A375 (cell line): ENCODE data around the gene CACNB3. TPM values are rescaled to one million over a fixed set of nuclear protein-coding genes. Genes with fewer than 3 reads are reported as not detected.

Experiments
- small RNA-seq: library from RNA; depleted of rRNA; stranded (forward); fragments of <200 nt; gene quantifications from one replicate; pipeline ENCODE3, GENCODE V24; 2014
- total RNA-seq: library from RNA; depleted of rRNA; stranded (reverse); fragments of >200 nt; shearing (Covaris generic); gene quantifications from 2 replicates; pipeline ENCODE4 v1.2.3, GENCODE V29; 2014; rRNA removed

The CACNB3 gene
- total RNA-seq: 15.7 and 22.7 TPM in 2 replicates

GRCh38 chr12:48817873-48818830 is at the start of gene CACNB3:
CACNB3 (plus strand) TSS chr12:48818496; CDS start chr12:48818930, 434 bp downstream.

GRCh38 chr12:48788854-48789775 is 29.2 kb upstream of the CACNB3 start, which contains the start of gene ADCY6:
ADCY6 (minus strand) TSS chr12:48789089; CDS start chr12:48783434, 5,655 bp downstream.

GRCh38 chr12:48851883-48852733 is 33.8 kb downstream of the CACNB3 start, which contains the start of gene DDX23:
DDX23 (minus strand) TSS chr12:48852163; CDS start chr12:48845782, 6,381 bp downstream.

GRCh38 chr12:48865281-48866051 is 47.2 kb downstream of the CACNB3 start, which contains the start of gene RND1:
RND1 (minus strand) TSS chr12:48865870; CDS start chr12:48865767, 103 bp downstream.

Small RNA genes within 50 kb of the gene (small RNA-seq; reads per million reads assigned to genes)
- gene MIR4701 (not detected), gene RF00019 (not detected)

Other genes with a start within 250 kb of the CACNB3 start
- gene LALBA, start 248.4 kb upstream of the CACNB3 start, total RNA-seq: not detected in 2 replicates
- 34.8 and 57.1 TPM in 2 replicates for gene KANSL2, start 136.3 kb upstream of the CACNB3 start, total RNA-seq
- 37.8 and 41.5 TPM in 2 replicates for gene CCNT1, start 101.8 kb upstream of the CACNB3 start, total RNA-seq
- 22.6 and 23.9 TPM in 2 replicates for gene ADCY6, start 29.4 kb upstream of the CACNB3 start, total RNA-seq
- gene DDX23, start 33.7 kb downstream of the CACNB3 start, total RNA-seq: 63.5 and 66.8 TPM in 2 replicates
- gene RND1, start 47.4 kb downstream of the CACNB3 start, total RNA-seq: 0.48 and 0.57 TPM in 2 replicates
- 24.9 and 25.8 TPM in 2 replicates for gene FKBP11, start 107.0 kb downstream of the CACNB3 start, total RNA-seq
- 79.5 and 93.6 TPM in 2 replicates for gene ARF3, start 139.0 kb downstream of the CACNB3 start, total RNA-seq
- 2.6 and 3.5 TPM in 2 replicates for gene WNT10B, start 153.2 kb downstream of the CACNB3 start, total RNA-seq
- not detected in 2 replicates for gene WNT1, start 159.8 kb downstream of the CACNB3 start, total RNA-seq
- 1.6 and 2.4 TPM in 2 replicates for gene DDN, start 180.9 kb downstream of the CACNB3 start, total RNA-seq
- gene PRKAG1, start 200.3 kb downstream of the CACNB3 start, total RNA-seq: 120 and 128 TPM in 2 replicates
- gene KMT2D, start 242.3 kb downstream of the CACNB3 start, total RNA-seq: 40.7 and 44.7 TPM in 2 replicates